Upper lobe of left lung (tissue), 4 donors: ENCODE measurements around the gene C20orf204.

Experiments used
- CTCF ChIP-seq, 6 experiments: fragments of 450-650 bp in 4 of 6; fragments of 200-600 bp in 2 of 6; sonication (generic) in 2 of 6; IDR thresholded peaks; one replicate each; pipeline ENCODE4 v1.5.1; 2016 to 2019; ENCODE audit warnings: antibody characterized with exemption in 6 of 6
- POLR2A ChIP-seq, 4 donors: fragments of 450-650 bp; IDR thresholded peaks; one replicate each; pipeline ENCODE4 v1.5.1; 2016 to 2017; ENCODE audit warnings: antibody characterized with exemption in 4 of 4, mild to moderate bottlenecking in 2 of 4
- POLR2AphosphoS5 ChIP-seq, 2 donors: sonication (generic); formaldehyde crosslinking; IDR thresholded peaks; one replicate each; pipeline ENCODE4 v1.5.1; 2017; ENCODE audit warnings: antibody characterized with exemption in 2 of 2

- no peak for TF ChIP-seq POLR2AphosphoS5 (IDR thresholded peaks at IDR 0.05)
- TF ChIP-seq POLR2A (IDR thresholded peaks at IDR 0.05) = no peak
- TF ChIP-seq CTCF (IDR thresholded peaks at IDR 0.05) = no peak
These were observed 48.7 kb downstream of the C20orf204 start for GRCh38 chr20:64084685-64085152.
